Measurements from ENCODE around the gene TRIO. TPM values are rescaled to one million over a fixed set of nuclear protein-coding genes. Genes with fewer than 3 reads are reported as not detected.

The TRIO gene
- polyA plus RNA-seq, 1 donor (not counting 4 experiments of a cell fraction or from before 2014, with no cell fraction given), result 57.2 TPM

DNA sequence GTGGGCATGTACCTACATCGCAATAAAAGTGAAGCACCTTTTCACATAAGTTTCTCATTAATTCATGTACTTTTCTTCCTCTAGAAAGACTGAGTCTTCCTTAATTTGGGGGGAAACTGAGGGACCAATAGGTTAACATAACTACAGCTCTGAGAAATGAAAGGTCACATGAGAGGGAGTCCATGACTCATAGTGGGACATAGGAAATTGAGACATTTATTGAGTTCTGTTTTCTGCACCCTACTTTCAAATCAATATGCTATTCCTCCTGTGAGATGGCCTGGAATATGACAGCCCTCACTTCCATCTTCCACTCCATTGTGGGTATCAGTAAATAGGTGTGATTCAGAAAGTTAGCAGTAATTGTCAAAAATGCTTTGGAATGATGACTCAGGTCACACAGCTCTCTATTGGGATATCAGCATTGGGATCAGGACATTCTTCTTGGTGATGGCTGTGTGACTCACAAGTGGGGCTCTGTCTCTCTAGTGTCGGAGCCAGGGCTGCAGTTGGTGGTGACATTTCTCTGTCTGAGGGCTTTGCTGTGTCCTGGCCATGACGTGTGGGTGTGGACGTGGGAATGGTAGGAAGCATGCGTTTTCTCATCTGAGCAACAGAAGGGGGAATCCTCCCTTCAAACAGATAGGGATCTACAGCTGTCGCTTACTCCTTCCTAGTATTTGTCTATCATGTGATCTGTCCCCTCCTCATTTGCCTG, 125.0 kb downstream of the TRIO start:
- H3K4me2 ChIP-seq (ENCODE audit: control insufficient read depth, extremely low read depth, insufficient read depth, low read depth, low read length), result peak overlapping the region; percentile 61
- no peaks in the 10 kb centered on the region for H3K9me1 ChIP-seq (ENCODE audit: control insufficient read depth, extremely low read depth, insufficient read depth, low read length)
- H3K36me3 ChIP-seq (ENCODE audit: control insufficient read depth in 2 of 2, extremely low read depth in 1 of 2, insufficient read depth in 2 of 2, low read length in 2 of 2), result peaks cover 0 to 2% of the 10 kb centered on the region in 2 experiments
- peaks cover 84% of the 10 kb centered on the region for H3K79me2 ChIP-seq (ENCODE audit: control insufficient read depth, insufficient read depth, low read length)
- H4K20me1 ChIP-seq (ENCODE audit: control insufficient read depth, extremely low read depth, insufficient read depth, low read length), result no peaks in the 10 kb centered on the region
- FAIRE-seq, result peak; percentile 83
- H3K27ac ChIP-seq (ENCODE audit: control insufficient read depth, insufficient read depth, low read length), result peak overlapping the region; percentile 63
- H2AFZ ChIP-seq (ENCODE audit: control insufficient read depth, low read length), result no peak overlapping the region
- H3K27me3 ChIP-seq (ENCODE audit: control insufficient read depth, extremely low read depth, insufficient read depth, low read length), result no peaks in the 10 kb centered on the region
- peak; percentile 93 for DNase-seq (ENCODE audit: low read depth, low spot score)
- no peaks in the 10 kb centered on the region for H3K9me3 ChIP-seq (ENCODE audit: control insufficient read depth, low read depth, low read length)
- H3K9ac ChIP-seq (ENCODE audit: control insufficient read depth, extremely low read depth, insufficient read depth, low read length), result peak overlapping the region; percentile 29
- TF ChIP-seq EZH2 (IDR thresholded peaks at IDR 0.05; ENCODE audit: low read length), result no peak
- TF ChIP-seq, protein P1, sequence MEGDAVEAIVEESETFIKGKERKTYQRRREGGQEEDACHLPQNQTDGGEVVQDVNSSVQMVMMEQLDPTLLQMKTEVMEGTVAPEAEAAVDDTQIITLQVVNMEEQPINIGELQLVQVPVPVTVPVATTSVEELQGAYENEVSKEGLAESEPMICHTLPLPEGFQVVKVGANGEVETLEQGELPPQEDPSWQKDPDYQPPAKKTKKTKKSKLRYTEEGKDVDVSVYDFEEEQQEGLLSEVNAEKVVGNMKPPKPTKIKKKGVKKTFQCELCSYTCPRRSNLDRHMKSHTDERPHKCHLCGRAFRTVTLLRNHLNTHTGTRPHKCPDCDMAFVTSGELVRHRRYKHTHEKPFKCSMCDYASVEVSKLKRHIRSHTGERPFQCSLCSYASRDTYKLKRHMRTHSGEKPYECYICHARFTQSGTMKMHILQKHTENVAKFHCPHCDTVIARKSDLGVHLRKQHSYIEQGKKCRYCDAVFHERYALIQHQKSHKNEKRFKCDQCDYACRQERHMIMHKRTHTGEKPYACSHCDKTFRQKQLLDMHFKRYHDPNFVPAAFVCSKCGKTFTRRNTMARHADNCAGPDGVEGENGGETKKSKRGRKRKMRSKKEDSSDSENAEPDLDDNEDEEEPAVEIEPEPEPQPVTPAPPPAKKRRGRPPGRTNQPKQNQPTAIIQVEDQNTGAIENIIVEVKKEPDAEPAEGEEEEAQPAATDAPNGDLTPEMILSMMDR (optimal IDR thresholded peaks at IDR 0.05 in 1 of 3, IDR thresholded peaks at IDR 0.05 in 1 of 3, conservative IDR thresholded peaks at IDR 0.05 in 1 of 3; ENCODE audit: extremely low read depth in 1 of 3, insufficient read depth in 2 of 3, low read length in 3 of 3), result no peak
- no peak overlapping the region for H3K4me3 ChIP-seq (ENCODE audit: control insufficient read depth in 2 of 3, extremely low read depth in 1 of 3, insufficient read depth in 2 of 3, low read depth in 1 of 3, low read length in 3 of 3)
- H3K4me1 ChIP-seq (ENCODE audit: control insufficient read depth, extremely low read depth, insufficient read depth, low read length), result peaks cover 72% of the 10 kb centered on the region
- dilution Hi-C loops (cut with MboI; ENCODE audit: extremely low pct_ligation_motif_present, low sequenced_read_pairs), result no loop called here

DNA sequence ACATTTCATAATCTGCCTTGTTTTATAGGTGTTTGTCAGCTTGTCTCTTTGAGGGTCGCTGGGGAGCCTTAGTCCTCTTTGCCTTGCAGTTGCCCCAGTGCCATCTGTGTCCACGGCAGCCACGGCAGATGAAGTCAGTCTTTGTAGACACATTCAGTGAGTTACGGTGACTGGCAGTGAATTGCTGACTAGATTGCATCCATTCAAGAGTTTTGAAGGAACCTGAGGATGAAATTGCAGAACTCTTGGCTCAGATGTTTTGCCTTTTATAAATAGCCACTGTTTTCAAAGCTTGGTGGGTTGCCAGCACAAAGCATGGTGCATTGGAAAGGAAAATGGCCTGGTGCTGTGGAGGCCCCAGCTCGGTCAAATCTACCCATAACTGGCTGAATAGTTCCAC, 125.6 kb downstream of the TRIO start:
- no peak for FAIRE-seq
- Histone ChIP-seq H3K79me2 (ENCODE audit: control insufficient read depth, insufficient read depth, low read length) (peaks cover 84% of the 10 kb centered on the region), H4K20me1 (ENCODE audit: control insufficient read depth, extremely low read depth, insufficient read depth, low read length) (no peaks in the 10 kb centered on the region), H3K4me1 (ENCODE audit: control insufficient read depth, extremely low read depth, insufficient read depth, low read length) (peaks cover 66% of the 10 kb centered on the region), H2AFZ (ENCODE audit: control insufficient read depth, low read length) (no peak overlapping the region), H3K9ac (ENCODE audit: control insufficient read depth, extremely low read depth, insufficient read depth, low read length) (peak overlapping the region; percentile 29), H3K27me3 (ENCODE audit: control insufficient read depth, extremely low read depth, insufficient read depth, low read length) (no peaks in the 10 kb centered on the region), H3K9me1 (ENCODE audit: control insufficient read depth, extremely low read depth, insufficient read depth, low read length) (no peaks in the 10 kb centered on the region), H3K36me3 (ENCODE audit: control insufficient read depth in 2 of 2, extremely low read depth in 1 of 2, insufficient read depth in 2 of 2, low read length in 2 of 2) (peaks cover 0 to 2% of the 10 kb centered on the region in 2 experiments), H3K27ac (ENCODE audit: control insufficient read depth, insufficient read depth, low read length) (peak overlapping the region; percentile 63), H3K4me2 (ENCODE audit: control insufficient read depth, extremely low read depth, insufficient read depth, low read depth, low read length) (peak overlapping the region; percentile 61), H3K4me3 (ENCODE audit: control insufficient read depth in 2 of 3, extremely low read depth in 1 of 3, insufficient read depth in 2 of 3, low read depth in 1 of 3, low read length in 3 of 3) (no peak overlapping the region), H3K9me3 (ENCODE audit: control insufficient read depth, low read depth, low read length) (no peaks in the 10 kb centered on the region)
- no peak for DNase-seq (ENCODE audit: low read depth, low spot score)
- dilution Hi-C loops (cut with MboI; ENCODE audit: extremely low pct_ligation_motif_present, low sequenced_read_pairs), result no loop called here
- TF ChIP-seq EZH2 (IDR thresholded peaks at IDR 0.05; ENCODE audit: low read length), result no peak
- TF ChIP-seq, protein P1 (optimal IDR thresholded peaks at IDR 0.05 in 1 of 3, IDR thresholded peaks at IDR 0.05 in 1 of 3, conservative IDR thresholded peaks at IDR 0.05 in 1 of 3; ENCODE audit: extremely low read depth in 1 of 3, insufficient read depth in 2 of 3, low read length in 3 of 3), result no peak

Measured in keratinocyte (primary cell).